Neural crest cell (in vitro differentiated cells): Measurements from ENCODE around the gene RPP40. TPM values are rescaled to one million over a fixed set of nuclear protein-coding genes. Genes with fewer than 3 reads are reported as not detected.
A peak's percentile ranks its signal among the peaks of the same experiment; 100 is the strongest.

Source experiments
- DNase-seq: peaks from one replicate; pipeline ENCODE4 v3.0.0; 2021; ENCODE audit warnings: low read depth, mixed read lengths, low spot score
- H3K27ac Mint-ChIP-seq: one replicate; pipeline ENCODE4 v1.8.0; 2021; ENCODE audit warnings: mild to moderate bottlenecking, mixed read lengths; ENCODE audit not compliant: unreplicated experiment
- H3K27me3 Mint-ChIP-seq: 2 replicates; pipeline ENCODE4 v1.8.0; 2021; ENCODE audit warnings: low read depth, mild to moderate bottlenecking, mixed read lengths
- H3K36me3 Mint-ChIP-seq: 2 replicates; pipeline ENCODE4 v1.8.0; 2021; ENCODE audit warnings: low read depth, mild to moderate bottlenecking, mixed read lengths
- H3K4me1 Mint-ChIP-seq: 2 replicates; pipeline ENCODE4 v1.8.0; 2021; ENCODE audit warnings: mixed read lengths
- H3K4me3 Mint-ChIP-seq: one replicate; pipeline ENCODE4 v1.8.0; 2021; ENCODE audit warnings: mild to moderate bottlenecking, mixed read lengths
- H3K9me3 Mint-ChIP-seq: 2 replicates; pipeline ENCODE4 v1.8.0; 2021; ENCODE audit warnings: mixed read lengths
- CTCF ChIP-seq: fragments of 200-600 bp; sonication (generic); conservative IDR thresholded peaks from 2 replicates; pipeline ENCODE4 v1.5.0; 2021; ENCODE audit warnings: antibody characterized with exemption, mild to moderate bottlenecking
- total RNA-seq: library from RNA; stranded (reverse); gene quantifications from 2 replicates; pipeline ENCODE4 v1.2.1, GENCODE V29; 2021

The RPP40 gene
- total RNA-seq, 1 donor from 2014 or later: 9.7 TPM

GRCh38 chr6:5004373-5005037 lies 668 bp upstream of the RPP40 start:
- peaks cover 15% of the 10 kb centered on the region for H3K4me1 Mint-ChIP-seq
- H3K27ac Mint-ChIP-seq: peak overlapping the region; percentile 93
- no peak for DNase-seq
- no peaks in the 10 kb centered on the region for H3K9me3 Mint-ChIP-seq
- H3K27me3 Mint-ChIP-seq: no peaks in the 10 kb centered on the region
- H3K4me3 Mint-ChIP-seq: peak overlapping the region; percentile 97
- TF ChIP-seq CTCF: no peak
- peaks cover 3% of the 10 kb centered on the region for H3K36me3 Mint-ChIP-seq

- H3K9me3 Mint-ChIP-seq: no peaks in the 10 kb centered on the region
- H3K27ac Mint-ChIP-seq: no peak overlapping the region
- no peaks in the 10 kb centered on the region for H3K27me3 Mint-ChIP-seq
- peaks cover 5% of the 10 kb centered on the region for H3K36me3 Mint-ChIP-seq
- TF ChIP-seq CTCF: no peak
- H3K4me1 Mint-ChIP-seq: peaks cover 9% of the 10 kb centered on the region
- no peak overlapping the region for H3K4me3 Mint-ChIP-seq
- DNase-seq: no peak
Observed at GRCh38 chr6:4999586-4999985, 4.3 kb downstream of the RPP40 start.

- no peaks in the 10 kb centered on the region for H3K9me3 Mint-ChIP-seq
- H3K36me3 Mint-ChIP-seq: peaks cover 5% of the 10 kb centered on the region
- H3K27me3 Mint-ChIP-seq: no peaks in the 10 kb centered on the region
- DNase-seq: no peak
- no peak for TF ChIP-seq CTCF
- H3K4me1 Mint-ChIP-seq: no peaks in the 10 kb centered on the region
- no peak overlapping the region for H3K27ac Mint-ChIP-seq
- H3K4me3 Mint-ChIP-seq: peak overlapping the region; percentile 28
Observed at GRCh38 chr6:4997862-4998261, 6.0 kb downstream of the RPP40 start.

- Mint-ChIP-seq H3K4me3 (no peak overlapping the region), H3K4me1 (no peaks in the 10 kb centered on the region), H3K27me3 (no peaks in the 10 kb centered on the region), H3K27ac (no peak overlapping the region), H3K36me3 (peaks cover 13% of the 10 kb centered on the region), H3K9me3 (peaks cover 2% of the 10 kb centered on the region)
- TF ChIP-seq CTCF: no peak
- DNase-seq: no peak
Observed at GRCh38 chr6:4994741-4995140, 9.1 kb downstream of the RPP40 start.

GRCh38 chr6:4987432-4987831 lies 16.4 kb downstream of the RPP40 start:
- Mint-ChIP-seq H3K36me3 (peaks cover 11% of the 10 kb centered on the region), H3K27ac (peak overlapping the region; percentile 57), H3K4me3 (no peak overlapping the region), H3K9me3 (peaks cover 2% of the 10 kb centered on the region), H3K27me3 (no peaks in the 10 kb centered on the region), H3K4me1 (no peaks in the 10 kb centered on the region)
- DNase-seq: no peak
- no peak for TF ChIP-seq CTCF
